Body of pancreas (tissue), 4 donors: ENCODE results near the gene CENPS.

ENCODE experiments used
- POLR2A ChIP-seq, 3 donors: fragments of 450-650 bp; IDR thresholded peaks; one replicate each; pipeline ENCODE4 v1.6.1; 2016; ENCODE audit warnings: antibody characterized with exemption in 3 of 3, mild to moderate bottlenecking in 2 of 3
- TF ChIP-seq, protein P1 (sequence below), 7 experiments: fragments of 450-650 bp in 4 of 7; fragments of 200-600 bp in 3 of 7; sonication (generic) in 3 of 7; IDR thresholded peaks; one replicate each; pipeline ENCODE4 v1.5.1; 2016 to 2019; ENCODE audit warnings: antibody characterized with exemption in 7 of 7

DNA sequence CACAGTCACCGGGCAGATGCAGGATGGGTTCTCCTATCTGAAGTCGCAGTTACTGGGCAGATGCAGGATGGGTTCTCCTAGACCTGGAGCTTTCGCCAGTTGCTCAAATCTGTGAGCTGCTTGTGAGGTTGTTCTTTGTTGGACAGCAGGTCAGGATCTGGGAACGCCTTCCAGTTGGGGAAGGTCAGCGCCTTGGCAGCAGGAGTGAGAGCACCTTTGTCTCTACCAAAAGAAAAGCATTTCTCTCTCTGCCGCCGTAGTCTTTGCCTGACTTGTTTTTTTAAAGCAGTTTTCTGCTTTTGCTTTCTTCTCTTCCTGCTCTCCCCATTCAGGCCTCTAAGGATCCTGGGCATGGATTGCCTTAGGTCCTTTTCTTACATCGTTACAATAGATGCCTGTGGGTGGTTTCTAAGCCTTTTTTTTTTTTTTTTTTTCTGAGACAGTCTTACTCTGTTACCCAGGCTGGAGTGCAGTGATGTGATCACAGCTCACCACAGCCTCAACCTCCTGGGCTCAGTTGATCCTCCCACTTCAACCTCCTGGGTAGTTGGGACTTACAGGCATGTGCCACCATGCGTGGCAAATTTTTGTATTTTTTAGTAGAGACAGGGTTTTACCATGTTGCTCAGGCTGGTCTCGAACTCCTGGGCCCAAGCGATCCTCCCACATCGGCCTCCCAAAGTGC lies 60.2 kb downstream of the CENPS start:
- TF ChIP-seq, protein P1, sequence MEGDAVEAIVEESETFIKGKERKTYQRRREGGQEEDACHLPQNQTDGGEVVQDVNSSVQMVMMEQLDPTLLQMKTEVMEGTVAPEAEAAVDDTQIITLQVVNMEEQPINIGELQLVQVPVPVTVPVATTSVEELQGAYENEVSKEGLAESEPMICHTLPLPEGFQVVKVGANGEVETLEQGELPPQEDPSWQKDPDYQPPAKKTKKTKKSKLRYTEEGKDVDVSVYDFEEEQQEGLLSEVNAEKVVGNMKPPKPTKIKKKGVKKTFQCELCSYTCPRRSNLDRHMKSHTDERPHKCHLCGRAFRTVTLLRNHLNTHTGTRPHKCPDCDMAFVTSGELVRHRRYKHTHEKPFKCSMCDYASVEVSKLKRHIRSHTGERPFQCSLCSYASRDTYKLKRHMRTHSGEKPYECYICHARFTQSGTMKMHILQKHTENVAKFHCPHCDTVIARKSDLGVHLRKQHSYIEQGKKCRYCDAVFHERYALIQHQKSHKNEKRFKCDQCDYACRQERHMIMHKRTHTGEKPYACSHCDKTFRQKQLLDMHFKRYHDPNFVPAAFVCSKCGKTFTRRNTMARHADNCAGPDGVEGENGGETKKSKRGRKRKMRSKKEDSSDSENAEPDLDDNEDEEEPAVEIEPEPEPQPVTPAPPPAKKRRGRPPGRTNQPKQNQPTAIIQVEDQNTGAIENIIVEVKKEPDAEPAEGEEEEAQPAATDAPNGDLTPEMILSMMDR (IDR thresholded peaks at IDR 0.05) = no peak
- no peak for TF ChIP-seq POLR2A (IDR thresholded peaks at IDR 0.05)
